GM12878 (cell line): Measurements from ENCODE around the gene GOLGA7B.

Experiments used
- GABPA ChIP-seq: IDR thresholded peaks from 2 replicates; pipeline ENCODE4 v1.6.1; 2014; ENCODE audit warnings: antibody characterized with exemption, low read depth, mild to moderate bottlenecking, inconsistent platforms
- HDAC2 ChIP-seq: fragments of 200-600 bp; sonication (generic); IDR thresholded peaks from 2 replicates; pipeline ENCODE4 v1.6.1; 2017
- SMC3 ChIP-seq: IDR thresholded peaks from 2 replicates; pipeline ENCODE4 v1.6.1; 2011; ENCODE audit warnings: low read length, improper control_type of control experiment, borderline replicate concordance

- TF ChIP-seq HDAC2 = no peak
- no peak for TF ChIP-seq GABPA
- no peak for TF ChIP-seq SMC3
Measured at GRCh38 chr10:97870990-97871389, 21.3 kb downstream of the GOLGA7B start.
